Jurkat, Clone E6-1 (cell line): ENCODE measurements around the gene TAS2R50. TPM values are rescaled to one million over a fixed set of nuclear protein-coding genes. Genes with fewer than 3 reads are reported as not detected.
A peak's percentile ranks its signal among the peaks of the same experiment; 100 is the strongest.
"Not testable (repeated sequence)": the region's sequence is repeated elsewhere in the genome, so short reads cannot be mapped to it uniquely, and the experiment has no call there.

Experiments
- DNase-seq: peaks from one replicate; pipeline ENCODE4 v3.0.0-alpha.2; 2011; ENCODE audit warnings: low read depth, low spot score
- H3K4me3 ChIP-seq: 2 replicates; pipeline ENCODE4 v1.5.1; 2011; ENCODE audit warnings: mild to moderate bottlenecking, low read length, control low read depth, moderate library complexity
- polyA plus RNA-seq: library from polyadenylated mRNA; unstranded; fragments of >200 nt; gene quantifications from one replicate; pipeline ENCODE4 v1.2.1, GENCODE V29; 2012; ENCODE audit warnings: missing spikeins; ENCODE audit not compliant: insufficient read length, insufficient read depth

Gene TAS2R50
- not detected for polyA plus RNA-seq

GRCh38 chr12:10986812-10987211 is at the start of gene TAS2R50:
TAS2R50 (minus strand) TSS chr12:10986912; CDS start chr12:10986860, 52 bp downstream.
- no peak within 1 kb of the TSS for H3K4me3 ChIP-seq
- DNase-seq: no peak

- not testable (repeated sequence) for DNase-seq, H3K4me3 ChIP-seq
These were observed 47.2 kb upstream of the TAS2R50 start for GRCh38 chr12:11033959-11034358.

GRCh38 chr12:11031307-11031706 is 44.6 kb upstream of the TAS2R50 start, which contains the start of gene TAS2R31:
TAS2R31 (minus strand) TSS chr12:11031407; CDS start chr12:11031335, 72 bp downstream.
- H3K4me3 ChIP-seq: no peak within 1 kb of the TSS
- no peak for DNase-seq

- no peak for DNase-seq
- no peak overlapping the region for H3K4me3 ChIP-seq
These were observed 39.4 kb upstream of the TAS2R50 start for GRCh38 chr12:11026118-11026517.

GRCh38 chr12:11023387-11023786 is 36.7 kb upstream of the TAS2R50 start:
- no peak for DNase-seq
- H3K4me3 ChIP-seq: no peak overlapping the region

- no peak within 1 kb of the TSS for H3K4me3 ChIP-seq
- no peak for DNase-seq
These were observed 35.8 kb upstream of the TAS2R50 start, which contains the start of gene TAS2R19 for GRCh38 chr12:11022520-11022919. TAS2R19 (minus strand) TSS chr12:11022620; CDS start chr12:11022571, 49 bp downstream.

GRCh38 chr12:11016937-11017336 is 30.2 kb upstream of the TAS2R50 start:
- DNase-seq: no peak

GRCh38 chr12:11015775-11016430 is 29.2 kb upstream of the TAS2R50 start:
- no peak for DNase-seq

More at GRCh38 chr12:11016937-11017336, 30.2 kb upstream of the TAS2R50 start:
- no peak overlapping the region for H3K4me3 ChIP-seq

GRCh38 chr12:11014234-11014633 is 27.5 kb upstream of the TAS2R50 start:
- H3K4me3 ChIP-seq: no peak overlapping the region
- no peak for DNase-seq

More at GRCh38 chr12:11015775-11016430, 29.2 kb upstream of the TAS2R50 start:
- H3K4me3 ChIP-seq: no peak overlapping the region

- H3K4me3 ChIP-seq: no peak overlapping the region
- no peak for DNase-seq
These were observed 20.9 kb upstream of the TAS2R50 start for GRCh38 chr12:11007608-11008007.

GRCh38 chr12:10998204-10998603 is 11.5 kb upstream of the TAS2R50 start, which contains the start of gene TAS2R20:
TAS2R20 (minus strand) TSS chr12:10998304; CDS start chr12:10997875, 429 bp downstream.
- H3K4me3 ChIP-seq: no peak within 1 kb of the TSS
- no peak for DNase-seq

GRCh38 chr12:10994307-10994706 is 7.6 kb upstream of the TAS2R50 start:
- no peak overlapping the region for H3K4me3 ChIP-seq
- DNase-seq: no peak

GRCh38 chr12:10989107-10989506 is 2.4 kb upstream of the TAS2R50 start:
- no peak for DNase-seq
- H3K4me3 ChIP-seq: no peak overlapping the region

GRCh38 chr12:10982244-10982643 is 4.5 kb downstream of the TAS2R50 start:
- peak; percentile 96 for DNase-seq
- no peak overlapping the region for H3K4me3 ChIP-seq

- H3K4me3 ChIP-seq: no peak overlapping the region
- DNase-seq: no peak
These were observed 11.7 kb downstream of the TAS2R50 start for GRCh38 chr12:10974965-10975364.

GRCh38 chr12:10968765-10969456 is 17.8 kb downstream of the TAS2R50 start:
- no peak overlapping the region for H3K4me3 ChIP-seq
- no peak for DNase-seq

- no peak overlapping the region for H3K4me3 ChIP-seq
- no peak for DNase-seq
These were observed 19.3 kb downstream of the TAS2R50 start for GRCh38 chr12:10967409-10967808.

GRCh38 chr12:10966314-10966713 is 20.4 kb downstream of the TAS2R50 start:
- H3K4me3 ChIP-seq: no peak overlapping the region
- no peak for DNase-seq

GRCh38 chr12:10965476-10965875 is 21.2 kb downstream of the TAS2R50 start:
- no peak overlapping the region for H3K4me3 ChIP-seq
- DNase-seq: no peak

GRCh38 chr12:10960211-10960610 is 26.5 kb downstream of the TAS2R50 start:
- no peak overlapping the region for H3K4me3 ChIP-seq
- DNase-seq: peak; percentile 92
